ENCODE results near the gene UBE2G1. TPM values are rescaled to one million over a fixed set of nuclear protein-coding genes. Genes with fewer than 3 reads are reported as not detected.

The UBE2G1 gene
- total and polyA plus RNA-seq, 10 of the 15 experiments (the other 5 are each of a cell fraction or from before 2014, with no cell fraction given): 24.4 to 139 (median 77.4) TPM

- TF ChIP-seq REST (IDR thresholded peaks at IDR 0.05; ENCODE audit: low read depth, low read length): no peak
- no peak for TF ChIP-seq NFIC (IDR thresholded peaks at IDR 0.05; ENCODE audit: low read depth, low read length)
- TF ChIP-seq ELK1 (IDR thresholded peaks at IDR 0.05; ENCODE audit: low read depth, low read length): no peak
- no peak for TF ChIP-seq SMAD1 (IDR thresholded peaks at IDR 0.05; ENCODE audit: low read depth, partially characterized antibody)
- no peak for TF ChIP-seq BCLAF1 (IDR thresholded peaks at IDR 0.05)
- no peak for TF ChIP-seq ATF3 (IDR thresholded peaks at IDR 0.05; ENCODE audit: borderline replicate concordance, extremely low read depth, low read depth, low read length)
These were observed 21.5 kb downstream of the UBE2G1 start (continued) for GRCh38 chr17:4344926-4345325.
